ENCODE measurements around the gene WDCP.

WDCP gene

GRCh38 chr2:24038786-24039499 is 8.2 kb downstream of the WDCP start:
- no peaks in the 10 kb centered on the region for H3K27me3 ChIP-seq
- H3K4me3 ChIP-seq (ENCODE audit: low read depth in 1 of 2, low read length in 1 of 2), result no peak overlapping the region
- peaks cover 10% of the 10 kb centered on the region for H3K36me3 ChIP-seq
- TF ChIP-seq CTCF (IDR thresholded peaks at IDR 0.05), result no peak
- no peaks in the 10 kb centered on the region for H3K4me1 ChIP-seq (ENCODE audit: control insufficient read depth in 1 of 2, insufficient read depth in 1 of 2, low read depth in 1 of 2, low read length in 1 of 2)
- H3K9me3 ChIP-seq, result no peaks in the 10 kb centered on the region
- no peak overlapping the region for H3K27ac ChIP-seq

GRCh38 chr2:24026233-24026632 is 21.0 kb downstream of the WDCP start:
- H3K36me3 ChIP-seq, result peaks cover 26% of the 10 kb centered on the region
- H3K27ac ChIP-seq, result no peak overlapping the region
- no peaks in the 10 kb centered on the region for H3K27me3 ChIP-seq
- H3K4me3 ChIP-seq (ENCODE audit: low read depth in 1 of 2, low read length in 1 of 2), result no peak overlapping the region
- no peak for TF ChIP-seq CTCF (IDR thresholded peaks at IDR 0.05)
- H3K9me3 ChIP-seq, result no peaks in the 10 kb centered on the region
- no peaks in the 10 kb centered on the region for H3K4me1 ChIP-seq (ENCODE audit: control insufficient read depth in 1 of 2, insufficient read depth in 1 of 2, low read depth in 1 of 2, low read length in 1 of 2)

- TF ChIP-seq CTCF (IDR thresholded peaks at IDR 0.05), result no peak
- no peaks in the 10 kb centered on the region for H3K9me3 ChIP-seq
- peaks cover 19% of the 10 kb centered on the region for H3K36me3 ChIP-seq
- no peaks in the 10 kb centered on the region for H3K4me1 ChIP-seq (ENCODE audit: control insufficient read depth in 1 of 2, insufficient read depth in 1 of 2, low read depth in 1 of 2, low read length in 1 of 2)
- H3K27me3 ChIP-seq, result no peaks in the 10 kb centered on the region
- no peak overlapping the region for H3K27ac ChIP-seq
- H3K4me3 ChIP-seq (ENCODE audit: low read depth in 1 of 2, low read length in 1 of 2), result no peak overlapping the region
These were observed 22.1 kb downstream of the WDCP start for GRCh38 chr2:24024996-24025663.

- H3K9me3 ChIP-seq, result no peaks in the 10 kb centered on the region
- peaks cover 11% of the 10 kb centered on the region for H3K36me3 ChIP-seq
- H3K4me3 ChIP-seq (ENCODE audit: low read depth in 1 of 2, low read length in 1 of 2), result no peak overlapping the region
- no peaks in the 10 kb centered on the region for H3K27me3 ChIP-seq
- no peak overlapping the region for H3K27ac ChIP-seq
- TF ChIP-seq CTCF (IDR thresholded peaks at IDR 0.05), result no peak
- no peaks in the 10 kb centered on the region for H3K4me1 ChIP-seq (ENCODE audit: control insufficient read depth in 1 of 2, insufficient read depth in 1 of 2, low read depth in 1 of 2, low read length in 1 of 2)
These were observed 23.2 kb downstream of the WDCP start for GRCh38 chr2:24024018-24024417.

GRCh38 chr2:24022975-24023575 is 24.1 kb downstream of the WDCP start:
- H3K4me3 ChIP-seq (ENCODE audit: low read depth in 1 of 2, low read length in 1 of 2), result no peak overlapping the region
- H3K4me1 ChIP-seq (ENCODE audit: control insufficient read depth in 1 of 2, insufficient read depth in 1 of 2, low read depth in 1 of 2, low read length in 1 of 2), result no peaks in the 10 kb centered on the region
- peaks cover 8% of the 10 kb centered on the region for H3K36me3 ChIP-seq
- H3K9me3 ChIP-seq, result no peaks in the 10 kb centered on the region
- no peak overlapping the region for H3K27ac ChIP-seq
- no peak for TF ChIP-seq CTCF (IDR thresholded peaks at IDR 0.05)
- no peaks in the 10 kb centered on the region for H3K27me3 ChIP-seq
